Endothelial cell of umbilical vein (primary cell): ENCODE measurements around the gene COL17A1. TPM values are rescaled to one million over a fixed set of nuclear protein-coding genes. Genes with fewer than 3 reads are reported as not detected.

Experiments
- BruUV-seq: library from RNA; stranded (reverse); fragments of 400-500 nt; replicated peaks from 2 replicates; lab custom pipeline; 2021; lab: Mats Ljungman, UMichigan
- CTCF ChIA-PET: fragments of 300-600, 350-600 bp; sonication (Branson Sonifier 250); formaldehyde crosslinking; loops from one replicate; lab custom pipeline; 2021; ENCODE audit warnings: antibody characterized with exemption, inconsistent platforms; lab: Charles Lee
- POLR2A ChIA-PET: fragments of 300-600, 350-600 bp; sonication (Branson Sonifier 250); formaldehyde crosslinking; loops from one replicate; lab custom pipeline; 2021; ENCODE audit warnings: antibody characterized with exemption, inconsistent platforms; lab: Charles Lee
- DNase-seq: peaks from one replicate; pipeline ENCODE4 v3.0.0-alpha.2; 2011; ENCODE audit warnings: low read depth, low spot score
- FAIRE-seq: peaks from 2 replicates; lab custom pipeline; 2011; peaks lifted over from hg19 to GRCh38; lab: Jason Lieb, UNC
- H2AFZ ChIP-seq: 2 replicates; pipeline ENCODE4 v1.6.0; 2012; ENCODE audit warnings: low read depth, low read length, control low read depth, inconsistent platforms
- H3K27ac ChIP-seq: 2 replicates; pipeline ENCODE4 v1.5.1; 2011; ENCODE audit warnings: low read depth, mild to moderate bottlenecking, control low read depth, low read length, moderate library complexity; ENCODE audit not compliant: insufficient read depth
- H3K27me3 ChIP-seq, 2 experiments: 2 replicates each; pipeline versions ENCODE4 v1.6.0 to v1.6.1; 2011; ENCODE audit warnings: low read length in 2 of 2, mixed read lengths in 1 of 2; ENCODE audit not compliant: control insufficient read depth in 2 of 2, insufficient read depth in 2 of 2
- H3K36me3 ChIP-seq, 2 experiments: 2 replicates in 1 of 2; 3 replicates in 1 of 2; pipeline ENCODE4 v1.5.1; 2011; ENCODE audit warnings: low read length in 2 of 2, mild to moderate bottlenecking in 1 of 2, moderate library complexity in 1 of 2; ENCODE audit not compliant: control insufficient read depth in 2 of 2, insufficient read depth in 2 of 2; ENCODE audit errors: extremely low read depth in 1 of 2
- H3K4me1 ChIP-seq: 3 replicates; pipeline ENCODE4 v1.5.1; 2011; ENCODE audit warnings: mild to moderate bottlenecking, low read length; ENCODE audit not compliant: control insufficient read depth, insufficient read depth; ENCODE audit errors: extremely low read depth
- H3K4me2 ChIP-seq: 2 replicates; pipeline ENCODE4 v1.6.1; 2011; ENCODE audit warnings: low read length, control low read depth, mixed read lengths; ENCODE audit not compliant: insufficient read depth
- H3K4me3 ChIP-seq, 3 experiments: fragments of 200-600 bp in 1 of 3; sonication (generic), shearing (Covaris generic) in 1 of 3; replicated peaks in 1 of 3; 2 replicates each; pipeline ENCODE4 v1.5.1; 2011 to 2016; ENCODE audit warnings: control low read depth in 3 of 3, low read length in 3 of 3, mild to moderate bottlenecking in 2 of 3, inconsistent platforms in 1 of 3, low read depth in 1 of 3, moderate library complexity in 1 of 3; ENCODE audit not compliant: insufficient read depth in 1 of 3
- H3K79me2 ChIP-seq: 2 replicates; pipeline ENCODE4 v1.6.0; 2012; ENCODE audit warnings: low read length, inconsistent platforms; ENCODE audit not compliant: control insufficient read depth, insufficient read depth
- H3K9ac ChIP-seq: replicated peaks from 2 replicates; pipeline ENCODE3; 2011; ENCODE audit warnings: low read length, control low read depth; ENCODE audit not compliant: insufficient read depth; ENCODE audit errors: extremely low read depth
- H3K9me1 ChIP-seq: replicated peaks from 3 replicates; pipeline ENCODE4 v1.6.0; 2011; ENCODE audit warnings: mild to moderate bottlenecking, low read length; ENCODE audit not compliant: control insufficient read depth, insufficient read depth; ENCODE audit errors: extremely low read depth
- H3K9me3 ChIP-seq: replicated peaks from 2 replicates; pipeline ENCODE4 v1.5.1; 2012; ENCODE audit warnings: low read length, inconsistent platforms; ENCODE audit not compliant: control insufficient read depth, insufficient read depth
- H4K20me1 ChIP-seq: replicated peaks from 2 replicates; pipeline ENCODE3; 2011; ENCODE audit warnings: mild to moderate bottlenecking, low read length; ENCODE audit not compliant: control insufficient read depth, insufficient read depth; ENCODE audit errors: extremely low read depth
- CTCF ChIP-seq, 2 donors: IDR thresholded peaks; 1 replicate in 1 of 2; 2 replicates in 1 of 2; pipeline ENCODE4 v1.5.1; 2011; ENCODE audit warnings: low read length in 2 of 2, mild to moderate bottlenecking in 2 of 2, moderate library complexity in 2 of 2, control low read depth in 1 of 2, inconsistent platforms in 1 of 2, low read depth in 1 of 2; ENCODE audit not compliant: insufficient read depth in 1 of 2; ENCODE audit errors: extremely low read depth in 1 of 2
- EZH2 ChIP-seq: IDR thresholded peaks from 2 replicates; pipeline ENCODE4 v1.6.1; 2012; ENCODE audit warnings: borderline replicate concordance, low read depth, mild to moderate bottlenecking, moderate library complexity, low read length, inconsistent platforms; ENCODE audit not compliant: severe bottlenecking
- FOS ChIP-seq: IDR thresholded peaks from 2 replicates; pipeline ENCODE4 v1.6.1; 2011; ENCODE audit warnings: mild to moderate bottlenecking, low read length, moderate library complexity, borderline replicate concordance; ENCODE audit not compliant: insufficient read depth
- GATA2 ChIP-seq: IDR thresholded peaks from 2 replicates; pipeline ENCODE4 v1.7.0; 2011; ENCODE audit warnings: low read depth, mild to moderate bottlenecking, moderate library complexity, mixed read lengths, low read length; ENCODE audit not compliant: insufficient read length, insufficient read depth
- JUN ChIP-seq: IDR thresholded peaks from 2 replicates; pipeline ENCODE4 v1.6.1; 2011; ENCODE audit warnings: borderline replicate concordance, low read depth; ENCODE audit not compliant: insufficient read length, insufficient read depth
- MYC ChIP-seq: IDR thresholded peaks from one replicate; pipeline ENCODE4 v1.6.1; 2011; ENCODE audit warnings: mild to moderate bottlenecking, low read depth, low read length
- POLR2A ChIP-seq: IDR thresholded peaks from 2 replicates; pipeline ENCODE4 v1.6.1; 2012; ENCODE audit warnings: low read depth, mild to moderate bottlenecking, control low read depth, low read length
- POLR2AphosphoS5 ChIP-seq: IDR thresholded peaks from 2 replicates; pipeline ENCODE4 v1.6.1; 2012; ENCODE audit warnings: low read depth, mild to moderate bottlenecking, control low read depth, low read length, moderate library complexity; ENCODE audit not compliant: insufficient read depth
- dilution Hi-C: fragments of 300-500 bp; cut with MboI; formaldehyde crosslinking; loops from one replicate; pipeline ENCODE4 v1.15.0; 2019; ENCODE audit warnings: low sequenced_read_pairs; ENCODE audit not compliant: extremely low pct_ligation_motif_present
- intact Hi-C: fragments of 100-400 bp; cut with micrococcal nuclease; formaldehyde crosslinking; loops from one replicate; pipeline ENCODE4 v1.10.0; 2022
- polyA plus RNA-seq, 4 experiments: library from polyadenylated mRNA; depleted of rRNA in 3 of 4; stranded (reverse) in 3 of 4; unstranded in 1 of 4; fragments of >200 nt; gene quantifications; 2 replicates each; pipeline versions ENCODE4 v1.2.1 to v1.2.3, GENCODE V29; 2011 to 2012; ENCODE audit warnings: missing spikeins in 1 of 4
- total RNA-seq: library from RNA; stranded (reverse); gene quantifications from 2 replicates; pipeline ENCODE4 v1.2.3, GENCODE V29; 2021
- TF ChIP-seq, protein P1 (sequence below): IDR thresholded peaks from 2 replicates; pipeline ENCODE4 v1.6.1; 2011; ENCODE audit not compliant: insufficient read depth, insufficient read length

The COL17A1 gene
- total and polyA plus RNA-seq, 2 donors (not counting 3 experiments of a cell fraction or from before 2014, with no cell fraction given), result 0.57 to 1.3 TPM

- Histone ChIP-seq H3K4me3 (no peak overlapping the region), H3K9me1 (no peaks in the 10 kb centered on the region), H3K9me3 (no peaks in the 10 kb centered on the region), H3K27me3 (no peaks in the 10 kb centered on the region), H3K36me3 (no peaks in the 10 kb centered on the region), H4K20me1 (no peaks in the 10 kb centered on the region), H3K27ac (no peak overlapping the region), H3K79me2 (no peaks in the 10 kb centered on the region), H3K9ac (no peak overlapping the region), H2AFZ (no peak overlapping the region), H3K4me1 (peaks cover 8% of the 10 kb centered on the region), H3K4me2 (no peak overlapping the region)
- peak; percentile 42 for TF ChIP-seq FOS
- TF ChIP-seq JUN, result no peak
- TF ChIP-seq GATA2, result no peak
- DNase-seq (no peak), FAIRE-seq (no peak)
- intact Hi-C loops (no loop called here), dilution Hi-C loops (no loop called here)
- POLR2A ChIA-PET, result no interaction called here
- CTCF ChIA-PET, result no interaction called here
- no TSS peak for BruUV-seq
Observed at GRCh38 chr10:104104926-104105325, 19.2 kb upstream of the COL17A1 start.

- no peak for TF ChIP-seq JUN
- no peak for TF ChIP-seq MYC
- no peak for TF ChIP-seq CTCF (IDR thresholded peaks at IDR 0.05; ENCODE audit: extremely low read depth in 1 of 2, insufficient read depth in 1 of 2, low read depth in 1 of 2, low read length in 2 of 2)
- TF ChIP-seq FOS, result no peak
- TF ChIP-seq GATA2, result no peak
- TF ChIP-seq, protein P1, sequence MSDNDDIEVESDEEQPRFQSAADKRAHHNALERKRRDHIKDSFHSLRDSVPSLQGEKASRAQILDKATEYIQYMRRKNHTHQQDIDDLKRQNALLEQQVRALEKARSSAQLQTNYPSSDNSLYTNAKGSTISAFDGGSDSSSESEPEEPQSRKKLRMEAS, result no peak
- TF ChIP-seq POLR2A, result no peak
- no peak for TF ChIP-seq EZH2
- no peak for TF ChIP-seq POLR2AphosphoS5
- DNase-seq (no peak), FAIRE-seq (no peak)
- Histone ChIP-seq H3K4me3 (no peak overlapping the region), H4K20me1 (no peaks in the 10 kb centered on the region), H3K9ac (no peak overlapping the region), H3K9me3 (no peaks in the 10 kb centered on the region), H3K27ac (no peak overlapping the region), H3K4me1 (peaks cover 7% of the 10 kb centered on the region), H3K36me3 (no peaks in the 10 kb centered on the region), H3K27me3 (no peaks in the 10 kb centered on the region), H2AFZ (no peak overlapping the region), H3K79me2 (no peaks in the 10 kb centered on the region), H3K9me1 (no peaks in the 10 kb centered on the region), H3K4me2 (no peak overlapping the region)
- BruUV-seq, result no TSS peak
- ChIA-PET POLR2A (no interaction called here), CTCF (no interaction called here)
- dilution Hi-C loops (no loop called here), intact Hi-C loops (no loop called here)
Observed at GRCh38 chr10:104104418-104104817, 18.7 kb upstream of the COL17A1 start.
